Measurements from ENCODE around the gene FBRSL1.

GRCh38 chr12:132482771-132483170 is 7.2 kb upstream of the FBRSL1 start:
- TF ChIP-seq EZH2 (IDR thresholded peaks at IDR 0.05; ENCODE audit: borderline replicate concordance, low read length) (no peak), CTCF (conservative IDR thresholded peaks at IDR 0.05 in 1 of 2, IDR thresholded peaks at IDR 0.05 in 1 of 2; ENCODE audit: extremely low read depth in 1 of 2, insufficient read depth in 1 of 2, low read depth in 1 of 2, low read length in 2 of 2) (no peak)

Data from mammary epithelial cell (primary cell).